ENCODE measurements around the gene RGL3. TPM values are rescaled to one million over a fixed set of nuclear protein-coding genes. Genes with fewer than 3 reads are reported as not detected.
A peak's percentile ranks its signal among the peaks of the same experiment; 100 is the strongest.

The RGL3 gene
- total RNA-seq, 1 experiment from 2014 or later: 22.6 TPM

GRCh38 chr19:11422163-11423065, 3.3 kb upstream of the RGL3 start:
- peaks cover 5% of the 10 kb centered on the region; the same call in 1 of the 2 replicates for H3K36me3 ChIP-seq (ENCODE audit: control insufficient read depth, insufficient read depth, low read length)
- TF ChIP-seq, protein P1, sequence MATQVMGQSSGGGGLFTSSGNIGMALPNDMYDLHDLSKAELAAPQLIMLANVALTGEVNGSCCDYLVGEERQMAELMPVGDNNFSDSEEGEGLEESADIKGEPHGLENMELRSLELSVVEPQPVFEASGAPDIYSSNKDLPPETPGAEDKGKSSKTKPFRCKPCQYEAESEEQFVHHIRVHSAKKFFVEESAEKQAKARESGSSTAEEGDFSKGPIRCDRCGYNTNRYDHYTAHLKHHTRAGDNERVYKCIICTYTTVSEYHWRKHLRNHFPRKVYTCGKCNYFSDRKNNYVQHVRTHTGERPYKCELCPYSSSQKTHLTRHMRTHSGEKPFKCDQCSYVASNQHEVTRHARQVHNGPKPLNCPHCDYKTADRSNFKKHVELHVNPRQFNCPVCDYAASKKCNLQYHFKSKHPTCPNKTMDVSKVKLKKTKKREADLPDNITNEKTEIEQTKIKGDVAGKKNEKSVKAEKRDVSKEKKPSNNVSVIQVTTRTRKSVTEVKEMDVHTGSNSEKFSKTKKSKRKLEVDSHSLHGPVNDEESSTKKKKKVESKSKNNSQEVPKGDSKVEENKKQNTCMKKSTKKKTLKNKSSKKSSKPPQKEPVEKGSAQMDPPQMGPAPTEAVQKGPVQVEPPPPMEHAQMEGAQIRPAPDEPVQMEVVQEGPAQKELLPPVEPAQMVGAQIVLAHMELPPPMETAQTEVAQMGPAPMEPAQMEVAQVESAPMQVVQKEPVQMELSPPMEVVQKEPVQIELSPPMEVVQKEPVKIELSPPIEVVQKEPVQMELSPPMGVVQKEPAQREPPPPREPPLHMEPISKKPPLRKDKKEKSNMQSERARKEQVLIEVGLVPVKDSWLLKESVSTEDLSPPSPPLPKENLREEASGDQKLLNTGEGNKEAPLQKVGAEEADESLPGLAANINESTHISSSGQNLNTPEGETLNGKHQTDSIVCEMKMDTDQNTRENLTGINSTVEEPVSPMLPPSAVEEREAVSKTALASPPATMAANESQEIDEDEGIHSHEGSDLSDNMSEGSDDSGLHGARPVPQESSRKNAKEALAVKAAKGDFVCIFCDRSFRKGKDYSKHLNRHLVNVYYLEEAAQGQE (IDR thresholded peaks at IDR 0.05; ENCODE audit: insufficient read depth in 1 of 2, low read depth in 2 of 2, low read length in 1 of 2): no peak
- TF ChIP-seq SIN3A (IDR thresholded peaks at IDR 0.05; ENCODE audit: borderline replicate concordance, insufficient read depth, low read depth, low read length) (no peak), POLR2AphosphoS5 (IDR thresholded peaks at IDR 0.05; ENCODE audit: low read depth, low read length) (no peak), TCF7L2 (IDR thresholded peaks at IDR 0.05; ENCODE audit: low read depth, low read length) (no peak)
- TF ChIP-seq, protein P2, sequence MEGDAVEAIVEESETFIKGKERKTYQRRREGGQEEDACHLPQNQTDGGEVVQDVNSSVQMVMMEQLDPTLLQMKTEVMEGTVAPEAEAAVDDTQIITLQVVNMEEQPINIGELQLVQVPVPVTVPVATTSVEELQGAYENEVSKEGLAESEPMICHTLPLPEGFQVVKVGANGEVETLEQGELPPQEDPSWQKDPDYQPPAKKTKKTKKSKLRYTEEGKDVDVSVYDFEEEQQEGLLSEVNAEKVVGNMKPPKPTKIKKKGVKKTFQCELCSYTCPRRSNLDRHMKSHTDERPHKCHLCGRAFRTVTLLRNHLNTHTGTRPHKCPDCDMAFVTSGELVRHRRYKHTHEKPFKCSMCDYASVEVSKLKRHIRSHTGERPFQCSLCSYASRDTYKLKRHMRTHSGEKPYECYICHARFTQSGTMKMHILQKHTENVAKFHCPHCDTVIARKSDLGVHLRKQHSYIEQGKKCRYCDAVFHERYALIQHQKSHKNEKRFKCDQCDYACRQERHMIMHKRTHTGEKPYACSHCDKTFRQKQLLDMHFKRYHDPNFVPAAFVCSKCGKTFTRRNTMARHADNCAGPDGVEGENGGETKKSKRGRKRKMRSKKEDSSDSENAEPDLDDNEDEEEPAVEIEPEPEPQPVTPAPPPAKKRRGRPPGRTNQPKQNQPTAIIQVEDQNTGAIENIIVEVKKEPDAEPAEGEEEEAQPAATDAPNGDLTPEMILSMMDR (IDR thresholded peaks at IDR 0.05): no peak
- no peaks in the 10 kb centered on the region for H3K9me3 ChIP-seq (ENCODE audit: control insufficient read depth, insufficient read depth, low read depth, low read length)
- no peaks in the 10 kb centered on the region for H3K27me3 ChIP-seq (ENCODE audit: control insufficient read depth, insufficient read depth, low read length)
- no peak overlapping the region for H3K27ac ChIP-seq (ENCODE audit: low read length)
- intact Hi-C loops (cut with micrococcal nuclease; ENCODE audit: unreplicated experiment) (no loop called here), in situ Hi-C loops (cut with HindIII; ENCODE audit: low pct_unique_long_range_greater_than_20kb, low sequenced_read_pairs) (no loop called here)
- POLR2A ChIA-PET: no interaction called here
- no TSS peak for BruUV-seq (replicated peaks)
- DNase-seq (ENCODE audit: low read depth, low spot score): no peak
- peak overlapping the region in 1 of 2 experiments; percentile 27; a peak in 1 of 4 replicates for H3K4me3 ChIP-seq (ENCODE audit: low read depth in 2 of 2, low read length in 2 of 2)
- CTCF ChIA-PET: interaction anchor here (1.1 to 1.5 kb wide), 2 partner anchors 39 to 41 kb away, joined by 4 read pairs; no protein-coding TSS in a partner anchor
- H3K4me1 ChIP-seq (ENCODE audit: control insufficient read depth, insufficient read depth, low read length): no peaks in the 10 kb centered on the region
- peak; percentile 49 for ATAC-seq

DNA sequence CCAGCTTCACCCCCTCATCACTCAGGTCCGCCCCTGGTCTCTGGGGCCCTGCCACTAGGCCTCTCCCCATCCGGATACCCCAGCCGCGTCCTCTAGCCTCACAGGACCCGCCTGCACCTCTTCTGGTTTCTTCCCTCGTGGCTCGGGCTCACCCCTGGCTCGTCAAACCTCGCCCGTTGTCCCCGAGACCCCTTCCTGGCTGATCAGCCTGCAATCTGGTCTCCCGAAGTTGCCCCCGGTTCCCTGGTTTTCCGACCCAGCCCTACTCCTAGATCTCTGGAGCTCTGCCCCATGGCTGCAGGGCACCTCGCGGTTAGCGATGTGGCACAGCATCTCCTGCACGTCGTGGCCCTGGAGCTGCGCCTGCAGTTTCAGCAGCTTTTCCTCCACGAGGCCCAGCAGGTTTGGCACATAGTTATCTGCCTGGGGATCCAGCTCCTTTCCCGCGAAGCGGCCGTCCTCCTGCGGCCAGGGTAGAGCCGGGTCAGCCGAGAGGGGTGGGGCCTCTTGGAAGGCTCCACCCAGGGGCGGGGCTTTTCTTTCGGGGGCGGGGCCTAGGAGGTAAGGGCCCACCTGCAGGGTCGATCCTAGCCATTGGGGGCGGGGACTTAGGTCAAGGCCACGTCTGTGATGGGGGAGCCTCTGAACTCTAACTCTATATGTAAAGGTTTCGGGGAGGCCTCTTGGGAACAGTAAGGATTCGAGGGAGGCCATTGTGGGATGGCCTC, 2.4 kb upstream of the RGL3 start:
- ChIA-PET CTCF (interaction anchor here (0.6 to 1.5 kb wide), 2 partner anchors 39 to 507 kb away, joined by 4 to 14 read pairs; no protein-coding TSS in a partner anchor), POLR2A (interaction anchor here (0.7 kb wide), 1 partner anchor 175 kb away, joined by 4 read pairs; no protein-coding TSS in a partner anchor)
- TF ChIP-seq POLR2AphosphoS5 (IDR thresholded peaks at IDR 0.05; ENCODE audit: low read depth, low read length): no peak
- no peak for TF ChIP-seq TCF7L2 (IDR thresholded peaks at IDR 0.05; ENCODE audit: low read depth, low read length)
- TF ChIP-seq, protein P2 (IDR thresholded peaks at IDR 0.05): no peak
- TF ChIP-seq, protein P1 (IDR thresholded peaks at IDR 0.05; ENCODE audit: insufficient read depth in 1 of 2, low read depth in 2 of 2, low read length in 1 of 2): no peak
- no peak for TF ChIP-seq SIN3A (IDR thresholded peaks at IDR 0.05; ENCODE audit: borderline replicate concordance, insufficient read depth, low read depth, low read length)
- no peaks in the 10 kb centered on the region for H3K9me3 ChIP-seq (ENCODE audit: control insufficient read depth, insufficient read depth, low read depth, low read length)
- H3K4me3 ChIP-seq (ENCODE audit: low read depth in 2 of 2, low read length in 2 of 2): peak overlapping the region in 1 of 2 experiments; percentile 27; a peak in 1 of 4 replicates
- H3K27me3 ChIP-seq (ENCODE audit: control insufficient read depth, insufficient read depth, low read length): no peaks in the 10 kb centered on the region
- no peak for DNase-seq (ENCODE audit: low read depth, low spot score)
- ATAC-seq: no peak
- H3K27ac ChIP-seq (ENCODE audit: low read length): no peak overlapping the region
- intact Hi-C loops (cut with micrococcal nuclease; ENCODE audit: unreplicated experiment) (no loop called here), in situ Hi-C loops (cut with HindIII; ENCODE audit: low pct_unique_long_range_greater_than_20kb, low sequenced_read_pairs) (no loop called here)
- H3K4me1 ChIP-seq (ENCODE audit: control insufficient read depth, insufficient read depth, low read length): no peaks in the 10 kb centered on the region
- no TSS peak for BruUV-seq (replicated peaks)
- H3K36me3 ChIP-seq (ENCODE audit: control insufficient read depth, insufficient read depth, low read length): peaks cover 5% of the 10 kb centered on the region; the same call in 1 of the 2 replicates
